Embryonic facial prominence (tissue), 1 donor: ENCODE results near the gene ANO10.
A peak's percentile ranks its signal among the peaks of the same experiment; 100 is the strongest.
"Not testable (repeated sequence)": the region's sequence is repeated elsewhere in the genome, so short reads cannot be mapped to it uniquely, and the experiment has no call there.

Experiments used
- DNase-seq: peaks from one replicate; pipeline ENCODE4 v3.0.0-alpha.2; 2016; ENCODE audit errors: extremely low spot score

Gene ANO10

GRCh38 chr3:43580181-43580580 lies 41.6 kb downstream of the ANO10 start:
- DNase-seq: no peak

DNA sequence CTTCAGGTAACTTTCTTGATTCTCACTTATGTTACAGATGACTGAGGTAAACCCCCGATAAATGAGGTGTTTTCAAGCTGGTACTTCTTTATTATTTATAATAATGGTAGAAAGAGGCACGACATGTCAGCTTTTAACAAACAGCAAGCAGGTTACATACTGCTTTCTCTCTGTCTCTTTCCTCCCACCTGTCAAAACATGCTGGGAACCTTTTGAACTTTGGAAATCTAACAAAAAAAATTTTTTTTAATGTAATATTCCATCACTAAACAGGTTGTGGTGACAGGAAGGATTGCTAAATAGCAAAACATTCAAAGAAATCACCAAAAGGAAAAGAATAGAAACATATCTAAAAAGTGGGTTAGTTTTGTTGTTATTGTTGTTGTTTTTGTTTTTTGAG lies 48.2 kb downstream of the ANO10 start:
- no peak for DNase-seq

- not testable (repeated sequence) for DNase-seq
These were observed 56.0 kb downstream of the ANO10 start for GRCh38 chr3:43565661-43566341.

DNA sequence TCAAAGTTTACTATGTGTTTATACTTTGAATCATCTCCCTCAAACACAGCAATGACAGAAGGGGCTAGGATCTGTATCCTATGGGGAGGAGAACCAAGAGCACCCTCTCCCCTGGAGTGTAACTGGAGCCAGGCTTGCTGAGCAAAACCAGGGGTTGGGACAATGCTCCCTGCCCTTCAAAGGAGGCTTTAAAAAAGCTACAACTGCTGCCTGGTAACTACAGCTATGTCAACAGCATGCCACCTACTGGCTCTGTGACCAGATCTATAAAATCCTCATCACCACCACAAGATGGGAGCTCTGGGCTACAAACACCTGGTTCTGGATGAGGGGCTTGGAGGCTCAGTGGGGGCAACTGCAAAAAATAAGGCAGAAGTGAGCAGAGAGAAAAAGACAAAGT lies 61.9 kb downstream of the ANO10 start:
- no peak for DNase-seq

DNA sequence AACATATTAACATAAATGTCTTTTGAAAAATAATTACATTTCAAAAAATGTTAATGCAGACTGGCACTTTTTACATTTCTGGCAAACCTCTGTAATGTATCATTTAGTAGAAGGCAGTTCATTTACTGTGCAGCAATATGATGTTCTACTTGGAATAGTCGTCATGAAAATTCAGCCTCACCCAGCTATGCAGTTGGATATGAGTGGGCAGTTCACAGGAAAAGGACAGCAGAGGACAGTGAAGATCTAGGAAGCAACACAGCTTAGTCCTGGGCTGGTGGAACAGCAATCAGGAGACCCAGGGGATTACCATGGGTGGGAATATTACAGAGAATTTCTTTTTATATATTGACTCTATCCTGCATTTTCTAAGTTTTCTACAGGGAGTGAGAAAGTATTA lies 63.6 kb downstream of the ANO10 start:
- no peak for DNase-seq

DNA sequence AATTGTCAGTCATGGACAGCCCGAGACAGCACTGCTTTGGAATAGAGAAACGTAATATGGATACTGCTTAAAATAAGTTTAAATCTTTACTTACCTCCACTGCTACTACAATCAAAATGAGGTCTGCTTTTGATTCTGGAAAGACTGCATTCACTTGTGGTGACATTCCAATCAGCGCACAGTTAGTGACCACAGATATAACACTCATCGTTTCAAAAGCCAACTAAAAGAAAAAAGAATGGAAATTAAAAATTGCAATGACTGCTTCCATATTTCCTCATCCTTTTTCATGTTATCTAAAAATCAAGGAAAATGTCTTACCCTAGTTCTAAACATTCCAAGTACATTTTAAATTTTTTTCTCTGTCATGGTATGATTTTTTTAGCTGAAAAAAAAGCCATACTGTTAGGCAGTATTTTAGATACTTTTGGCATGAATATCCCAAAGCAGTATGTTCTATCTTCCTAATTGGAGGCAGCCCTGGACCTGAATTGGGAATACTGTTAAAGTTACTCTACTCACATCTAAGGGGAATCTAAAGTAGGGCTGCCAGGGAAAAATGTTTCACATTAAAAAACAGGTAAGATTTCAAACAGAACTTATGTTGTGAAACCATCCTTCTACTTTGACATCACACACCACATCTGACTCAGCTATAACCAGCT lies 72.1 kb downstream of the ANO10 start:
- DNase-seq: no peak

DNA sequence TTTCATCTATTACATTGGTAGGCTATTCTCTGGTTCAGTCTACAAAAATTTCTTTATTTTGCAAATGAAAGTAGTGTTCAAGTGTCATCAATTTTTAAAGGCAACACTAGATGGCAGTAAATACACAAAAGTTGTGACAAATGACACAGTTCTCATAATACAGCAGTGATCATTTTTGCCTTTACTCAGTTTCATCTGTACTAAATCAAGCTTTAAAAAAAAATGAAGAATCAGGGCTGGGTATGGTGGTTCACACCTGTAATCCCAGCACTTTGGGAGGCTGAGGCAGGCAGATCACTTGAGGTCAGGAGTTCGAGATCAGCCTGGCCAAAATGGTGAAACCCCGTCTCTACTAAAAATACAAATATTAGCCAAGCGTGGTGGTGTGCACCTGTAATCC lies 77.5 kb downstream of the ANO10 start:
- peak; percentile 35 for DNase-seq

DNA sequence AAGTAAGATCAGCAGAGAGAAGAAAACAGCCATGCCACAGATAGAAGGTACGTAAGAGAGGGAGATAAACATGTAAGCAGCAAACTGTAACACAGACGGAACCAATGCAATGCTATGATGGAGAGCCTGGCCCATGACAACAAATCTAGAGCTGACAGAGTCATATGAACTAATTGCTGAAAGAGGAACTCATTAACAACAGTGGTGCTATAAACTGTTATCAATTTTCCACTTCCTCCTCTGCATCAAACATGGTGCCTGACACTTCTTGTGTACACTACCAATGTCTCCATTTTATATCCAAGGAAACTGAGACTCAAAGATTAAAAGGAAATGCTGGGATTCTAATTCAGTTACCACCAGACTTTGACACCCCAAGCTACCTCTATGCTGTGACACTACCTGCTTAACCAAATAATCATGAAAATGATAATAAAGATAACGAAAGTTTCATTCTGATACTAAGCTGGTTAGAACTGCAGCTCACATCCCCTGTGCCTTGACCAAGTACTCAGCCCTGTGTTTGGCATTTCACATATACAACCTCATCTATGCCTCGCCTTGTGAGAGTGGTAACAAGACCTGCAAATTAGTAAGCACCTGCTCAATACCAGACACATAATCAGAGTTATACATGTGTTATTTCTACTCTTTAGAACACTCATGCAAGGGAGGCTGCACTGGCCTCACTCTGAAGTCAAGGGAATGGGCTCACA lies 79.3 kb downstream of the ANO10 start:
- DNase-seq: no peak

DNA sequence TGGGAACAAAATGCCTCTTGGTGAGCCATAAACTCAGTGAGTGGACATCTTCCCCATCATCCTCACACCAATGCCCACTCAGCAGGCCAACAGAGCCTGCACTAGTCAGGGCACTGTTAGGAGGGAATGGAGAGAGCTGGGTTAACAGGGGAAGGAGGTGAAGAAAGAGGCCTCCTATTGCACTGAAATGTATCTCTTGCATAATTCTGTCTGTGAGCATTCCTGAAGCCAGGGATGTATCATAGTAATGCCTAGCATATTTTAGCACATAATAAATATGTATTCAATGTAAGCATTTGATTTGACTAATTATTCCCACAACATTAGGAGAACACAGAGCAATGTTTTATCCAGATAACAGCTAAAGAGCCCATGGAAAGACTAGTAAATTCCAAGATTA lies 81.2 kb downstream of the ANO10 start:
- no peak for DNase-seq

GRCh38 chr3:43539321-43539720 lies 82.5 kb downstream of the ANO10 start:
- no peak for DNase-seq

GRCh38 chr3:43537225-43537624 lies 84.6 kb downstream of the ANO10 start:
- DNase-seq: no peak

DNA sequence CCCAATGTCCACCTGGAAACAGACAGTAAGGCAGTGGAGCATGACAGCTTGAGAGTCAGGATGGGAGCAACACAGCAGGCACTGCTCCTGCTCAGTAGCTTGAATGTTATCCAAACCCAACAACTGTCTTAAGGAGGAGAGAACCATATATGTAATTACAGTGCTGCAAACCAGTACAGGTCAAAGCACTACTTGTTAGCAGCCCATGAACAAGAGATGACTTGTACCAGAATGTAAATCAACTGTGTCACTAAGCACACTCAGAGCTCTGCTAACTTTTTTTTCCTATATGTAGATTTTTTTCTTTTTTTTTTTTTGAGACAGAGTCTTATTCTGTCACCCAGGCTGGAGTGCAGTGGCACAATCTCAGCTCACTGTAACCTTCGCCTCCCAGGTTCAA lies 87.1 kb downstream of the ANO10 start:
- DNase-seq: no peak

DNA sequence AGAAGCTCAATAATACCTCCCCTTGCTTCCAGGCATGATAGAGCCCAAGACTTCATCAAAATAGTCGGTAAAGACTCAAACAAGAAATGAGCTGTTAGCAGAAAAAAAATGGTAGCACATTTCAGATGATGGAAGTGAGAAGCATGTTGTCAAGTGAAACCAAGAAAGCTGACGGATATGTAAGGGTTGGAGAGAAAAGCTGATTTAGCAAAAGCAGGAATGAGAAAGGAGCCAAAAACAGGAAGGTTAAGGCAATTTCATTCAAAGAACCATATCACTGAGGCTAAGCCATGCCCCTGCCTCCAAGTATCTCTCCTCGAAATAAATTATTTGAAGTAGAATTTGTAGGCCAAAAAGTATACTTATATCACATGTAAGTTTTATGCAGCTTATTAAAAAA lies 88.8 kb downstream of the ANO10 start:
- DNase-seq: no peak

DNA sequence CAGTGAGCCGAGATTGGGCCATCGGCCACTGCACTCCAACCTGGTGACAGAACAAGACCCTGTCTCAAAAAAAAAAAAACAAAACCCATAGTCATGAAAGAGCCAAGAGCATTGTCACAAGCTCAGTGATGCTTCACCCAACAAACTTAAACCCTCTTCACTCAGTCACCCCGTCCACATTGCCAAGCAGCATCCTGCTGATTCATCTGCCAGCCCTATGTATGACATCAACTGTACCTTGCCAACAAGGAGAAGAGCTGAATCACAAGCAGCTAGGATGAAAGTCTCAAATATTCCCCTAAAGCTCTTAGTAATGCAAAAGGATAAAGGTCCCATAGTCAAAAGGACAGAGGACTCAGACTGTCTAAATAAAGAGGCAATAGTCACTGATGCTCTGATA lies 90.0 kb downstream of the ANO10 start:
- no peak for DNase-seq

DNA sequence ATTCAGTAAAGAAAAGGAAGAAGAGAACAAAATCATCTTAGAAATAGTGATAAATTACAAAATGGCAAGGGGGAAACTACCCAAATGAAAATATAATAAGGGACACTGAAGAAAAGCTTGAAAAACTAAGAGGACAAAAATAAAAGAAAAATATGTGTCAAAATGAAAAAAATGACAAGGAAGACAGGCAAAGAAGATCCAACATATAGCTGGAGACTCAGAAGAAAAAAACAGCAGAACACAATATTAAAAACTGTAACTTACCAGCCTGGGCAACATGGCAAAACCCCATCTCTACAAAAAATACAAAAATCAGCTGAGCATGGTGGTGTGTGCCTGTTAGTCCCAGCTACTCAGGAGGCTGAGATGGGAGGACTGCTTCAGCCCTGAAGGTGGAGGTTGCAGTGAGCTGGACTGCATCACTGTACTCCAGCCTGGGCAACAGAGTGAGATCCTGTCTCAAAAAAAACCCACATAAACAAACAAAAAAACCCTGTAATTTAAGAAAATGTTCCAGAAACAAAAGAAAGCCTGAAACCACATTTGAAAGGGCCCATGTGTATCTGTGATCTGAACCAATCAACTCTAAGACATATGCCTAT lies 93.2 kb downstream of the ANO10 start:
- no peak for DNase-seq

DNA sequence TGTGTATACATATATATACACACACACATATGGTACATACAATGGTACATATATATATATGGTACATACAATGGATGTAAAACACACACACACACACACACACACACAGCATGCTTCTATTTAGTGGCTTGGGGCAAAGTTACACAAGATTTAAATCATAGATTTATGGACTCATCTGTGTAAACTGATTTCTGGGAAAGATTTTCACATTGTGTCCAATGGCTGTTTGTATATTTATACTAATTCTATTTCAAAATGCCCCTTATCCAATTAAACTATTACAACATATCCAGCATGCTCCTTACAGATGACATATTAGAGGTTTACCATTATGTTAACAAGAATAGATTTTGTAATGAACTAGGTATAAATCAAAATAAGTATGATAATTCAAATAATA lies 94.9 kb downstream of the ANO10 start:
- DNase-seq: no peak

DNA sequence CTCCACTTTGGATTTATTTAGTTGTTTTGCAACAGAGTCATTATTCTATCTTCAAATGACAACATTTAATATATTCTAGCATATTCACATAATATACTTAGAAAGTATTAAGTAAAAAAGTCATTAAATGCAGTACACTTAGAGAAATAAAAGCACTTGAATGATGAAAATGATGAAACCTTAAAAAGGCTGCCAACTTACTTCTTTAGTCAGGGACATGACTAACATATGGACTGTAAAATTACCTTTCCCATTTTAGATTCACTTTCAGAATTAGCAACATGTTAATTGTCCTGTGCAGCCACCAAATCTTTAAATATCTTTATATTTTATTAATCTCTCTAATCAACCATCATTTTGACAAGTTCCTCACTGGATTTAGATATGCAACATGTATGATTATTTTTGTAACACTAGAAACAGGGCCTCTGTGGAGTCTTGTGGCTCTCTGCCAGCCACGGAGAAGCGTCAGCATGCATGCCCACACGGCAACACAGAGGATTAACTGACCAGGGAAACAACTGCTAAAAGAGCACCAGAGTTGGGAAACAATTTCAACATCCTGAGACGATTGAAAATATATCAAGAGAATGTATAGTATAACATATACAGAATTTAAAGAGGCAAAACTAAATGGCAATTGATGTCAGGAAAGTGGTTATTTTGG lies 95.7 kb downstream of the ANO10 start:
- DNase-seq: no peak

DNA sequence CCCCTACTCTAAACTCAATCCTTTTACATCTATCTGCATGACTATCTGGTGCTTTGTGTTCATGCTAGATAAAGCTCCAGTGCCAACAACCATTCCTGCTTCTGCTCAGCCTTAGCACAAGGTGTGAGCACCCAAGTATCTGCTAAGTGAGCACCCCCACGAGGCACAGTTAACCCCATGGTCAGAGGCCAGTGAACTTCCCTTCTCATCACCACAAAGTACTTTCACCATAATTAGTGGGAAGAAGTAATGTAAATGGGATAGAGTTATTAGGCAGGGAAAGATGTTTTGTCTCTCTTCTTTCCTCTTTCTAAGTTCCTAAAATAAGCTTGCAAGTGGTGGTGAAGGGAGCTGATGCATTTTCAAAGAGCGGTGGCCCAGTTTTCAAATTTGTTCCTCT lies 96.4 kb downstream of the ANO10 start:
- no peak for DNase-seq

GRCh38 chr3:43523454-43524053 lies 98.3 kb downstream of the ANO10 start:
- no peak for DNase-seq

DNA sequence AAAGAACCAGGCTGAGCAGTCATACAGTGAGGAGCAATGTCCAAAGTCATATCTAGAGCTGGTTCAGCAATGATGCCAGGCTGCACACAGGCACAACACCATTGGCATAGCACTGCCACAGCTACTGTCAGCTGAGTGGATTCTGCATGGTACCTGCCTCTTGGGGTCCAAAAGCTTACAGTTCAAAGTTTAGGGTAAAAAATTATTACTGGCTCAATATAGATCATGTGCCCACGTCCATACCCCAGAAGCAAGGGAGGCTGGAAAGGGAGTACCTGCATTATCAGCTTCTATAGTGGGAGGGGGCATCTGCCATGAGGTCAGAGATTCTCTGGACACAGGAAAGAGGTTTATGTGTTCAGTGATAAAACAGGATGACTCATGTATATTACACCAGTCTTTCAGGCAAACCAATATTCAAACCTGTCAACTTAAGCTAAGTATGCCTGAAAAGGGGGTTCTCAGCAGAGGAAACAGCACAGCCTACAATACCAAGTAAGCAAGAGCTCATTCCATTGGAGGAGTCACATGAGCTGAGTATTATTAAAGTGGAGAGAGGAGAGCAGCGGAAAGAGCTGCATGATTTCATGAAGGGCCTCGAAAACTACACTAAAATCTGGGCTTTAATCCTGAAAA lies 99.0 kb downstream of the ANO10 start:
- no peak for DNase-seq

- DNase-seq: no peak
These were observed 99.9 kb downstream of the ANO10 start for GRCh38 chr3:43521941-43522340.
